Panc1 (cell line): Measurements from ENCODE around the gene OSBPL8.

Experiments used
- CTCF ChIP-seq: fragments of 450-650 bp; IDR thresholded peaks from 2 replicates; pipeline ENCODE4 v1.5.1; 2017; ENCODE audit warnings: mild to moderate bottlenecking
- POLR2AphosphoS5 ChIP-seq: IDR thresholded peaks from 2 replicates; pipeline ENCODE4 v1.6.1; 2012; ENCODE audit warnings: mild to moderate bottlenecking, low read depth, low read length, moderate library complexity
- TF ChIP-seq, protein P1 (sequence below), 2 experiments: IDR thresholded peaks; 2 replicates each; pipeline ENCODE4 v1.6.1; 2011 to 2012; ENCODE audit warnings: low read depth in 2 of 2, control low read depth in 1 of 2, low read length in 1 of 2, mild to moderate bottlenecking in 1 of 2, moderate library complexity in 1 of 2; ENCODE audit not compliant: insufficient read depth in 1 of 2

DNA sequence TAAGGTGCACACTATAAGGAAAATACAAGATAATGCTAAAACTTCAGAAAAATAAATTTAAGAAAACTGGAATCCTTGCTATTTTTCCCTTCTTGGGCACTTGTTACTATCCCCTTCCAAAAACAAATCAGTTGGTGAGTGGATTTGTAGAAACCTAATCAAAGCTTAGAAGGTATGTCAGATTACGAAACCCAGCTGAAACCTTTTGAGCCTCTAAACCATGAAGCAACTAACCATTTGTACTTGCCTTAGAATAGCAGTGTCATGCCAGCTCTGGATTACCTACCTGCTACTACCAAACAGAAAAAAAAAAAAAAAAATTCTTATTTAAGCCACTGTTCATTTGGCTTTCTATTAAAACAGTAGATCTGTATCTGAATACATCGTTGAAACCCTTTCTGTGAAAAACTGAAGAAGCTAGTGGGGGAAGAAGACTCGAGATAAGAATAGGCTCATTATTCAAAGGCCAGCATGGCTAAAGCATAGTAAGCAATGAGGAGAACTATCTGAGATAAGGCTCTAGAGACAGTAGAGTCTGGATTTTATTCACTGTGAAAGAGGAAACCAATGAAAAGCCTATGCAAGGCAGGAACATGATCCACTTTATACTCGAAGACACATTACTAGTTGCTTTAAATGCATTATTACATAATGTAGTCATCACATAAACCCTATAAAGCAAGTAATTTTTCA lies 30.2 kb downstream of the OSBPL8 start:
- no peak for TF ChIP-seq CTCF
- TF ChIP-seq POLR2AphosphoS5 = no peak
- TF ChIP-seq, protein P1, sequence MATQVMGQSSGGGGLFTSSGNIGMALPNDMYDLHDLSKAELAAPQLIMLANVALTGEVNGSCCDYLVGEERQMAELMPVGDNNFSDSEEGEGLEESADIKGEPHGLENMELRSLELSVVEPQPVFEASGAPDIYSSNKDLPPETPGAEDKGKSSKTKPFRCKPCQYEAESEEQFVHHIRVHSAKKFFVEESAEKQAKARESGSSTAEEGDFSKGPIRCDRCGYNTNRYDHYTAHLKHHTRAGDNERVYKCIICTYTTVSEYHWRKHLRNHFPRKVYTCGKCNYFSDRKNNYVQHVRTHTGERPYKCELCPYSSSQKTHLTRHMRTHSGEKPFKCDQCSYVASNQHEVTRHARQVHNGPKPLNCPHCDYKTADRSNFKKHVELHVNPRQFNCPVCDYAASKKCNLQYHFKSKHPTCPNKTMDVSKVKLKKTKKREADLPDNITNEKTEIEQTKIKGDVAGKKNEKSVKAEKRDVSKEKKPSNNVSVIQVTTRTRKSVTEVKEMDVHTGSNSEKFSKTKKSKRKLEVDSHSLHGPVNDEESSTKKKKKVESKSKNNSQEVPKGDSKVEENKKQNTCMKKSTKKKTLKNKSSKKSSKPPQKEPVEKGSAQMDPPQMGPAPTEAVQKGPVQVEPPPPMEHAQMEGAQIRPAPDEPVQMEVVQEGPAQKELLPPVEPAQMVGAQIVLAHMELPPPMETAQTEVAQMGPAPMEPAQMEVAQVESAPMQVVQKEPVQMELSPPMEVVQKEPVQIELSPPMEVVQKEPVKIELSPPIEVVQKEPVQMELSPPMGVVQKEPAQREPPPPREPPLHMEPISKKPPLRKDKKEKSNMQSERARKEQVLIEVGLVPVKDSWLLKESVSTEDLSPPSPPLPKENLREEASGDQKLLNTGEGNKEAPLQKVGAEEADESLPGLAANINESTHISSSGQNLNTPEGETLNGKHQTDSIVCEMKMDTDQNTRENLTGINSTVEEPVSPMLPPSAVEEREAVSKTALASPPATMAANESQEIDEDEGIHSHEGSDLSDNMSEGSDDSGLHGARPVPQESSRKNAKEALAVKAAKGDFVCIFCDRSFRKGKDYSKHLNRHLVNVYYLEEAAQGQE (IDR thresholded peaks at IDR 0.05; ENCODE audit: insufficient read depth in 1 of 2, low read depth in 2 of 2, low read length in 1 of 2) = no peak
